ENCODE data around the gene CORO2A.

The CORO2A gene

DNA sequence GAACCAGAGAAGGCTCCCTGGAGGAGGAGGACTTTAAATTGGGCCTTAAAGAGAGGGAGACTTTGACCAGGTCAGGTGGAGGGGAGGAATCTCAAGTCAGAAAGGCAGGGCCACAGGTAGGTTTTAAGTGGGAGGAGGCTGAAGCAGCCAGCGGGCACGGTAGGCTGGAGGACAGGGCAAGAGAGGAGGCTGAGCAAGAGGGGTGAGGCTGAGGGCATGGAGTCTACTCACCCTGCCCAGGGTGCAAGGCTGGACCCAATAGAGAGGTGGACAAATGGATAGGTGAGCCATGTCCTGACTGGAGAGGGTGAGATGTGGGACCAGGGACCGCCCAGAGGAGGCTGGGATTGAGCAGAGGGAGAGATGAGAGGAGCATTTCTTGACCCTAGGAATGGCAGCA is 47.8 kb downstream of the CORO2A start:
- no peak overlapping the region for H3K4me3 ChIP-seq (ENCODE audit: low read depth, low read length)
- TF ChIP-seq, protein P1, sequence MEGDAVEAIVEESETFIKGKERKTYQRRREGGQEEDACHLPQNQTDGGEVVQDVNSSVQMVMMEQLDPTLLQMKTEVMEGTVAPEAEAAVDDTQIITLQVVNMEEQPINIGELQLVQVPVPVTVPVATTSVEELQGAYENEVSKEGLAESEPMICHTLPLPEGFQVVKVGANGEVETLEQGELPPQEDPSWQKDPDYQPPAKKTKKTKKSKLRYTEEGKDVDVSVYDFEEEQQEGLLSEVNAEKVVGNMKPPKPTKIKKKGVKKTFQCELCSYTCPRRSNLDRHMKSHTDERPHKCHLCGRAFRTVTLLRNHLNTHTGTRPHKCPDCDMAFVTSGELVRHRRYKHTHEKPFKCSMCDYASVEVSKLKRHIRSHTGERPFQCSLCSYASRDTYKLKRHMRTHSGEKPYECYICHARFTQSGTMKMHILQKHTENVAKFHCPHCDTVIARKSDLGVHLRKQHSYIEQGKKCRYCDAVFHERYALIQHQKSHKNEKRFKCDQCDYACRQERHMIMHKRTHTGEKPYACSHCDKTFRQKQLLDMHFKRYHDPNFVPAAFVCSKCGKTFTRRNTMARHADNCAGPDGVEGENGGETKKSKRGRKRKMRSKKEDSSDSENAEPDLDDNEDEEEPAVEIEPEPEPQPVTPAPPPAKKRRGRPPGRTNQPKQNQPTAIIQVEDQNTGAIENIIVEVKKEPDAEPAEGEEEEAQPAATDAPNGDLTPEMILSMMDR (IDR thresholded peaks at IDR 0.05; ENCODE audit: low read depth, low read length) = no peak
- in situ Hi-C loops (cut with HindIII; ENCODE audit: low sequenced_read_pairs) = no loop called here
- no peak for DNase-seq (ENCODE audit: low read depth, low spot score)

DNA sequence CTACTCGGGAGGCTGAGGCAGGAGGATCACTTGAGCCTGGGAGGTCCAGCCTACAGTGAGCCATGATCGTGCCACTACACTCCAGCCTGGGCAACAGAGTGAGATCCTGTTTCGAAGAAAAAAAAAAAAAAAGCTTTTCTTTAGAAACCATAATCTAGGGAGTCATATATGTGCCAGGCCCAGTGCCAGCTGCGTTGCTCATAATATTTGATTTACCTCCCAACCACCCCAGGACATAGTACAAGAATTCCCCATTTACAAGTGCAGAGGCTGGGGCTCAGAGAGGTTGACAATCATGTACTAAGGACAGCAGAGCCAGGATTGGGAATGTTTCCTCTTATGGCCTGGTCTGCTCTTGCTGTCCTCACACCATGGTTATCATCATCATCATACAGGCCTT is 48.4 kb downstream of the CORO2A start:
- H3K4me3 ChIP-seq (ENCODE audit: low read depth, low read length) = no peak overlapping the region
- in situ Hi-C loops (cut with HindIII; ENCODE audit: low sequenced_read_pairs) = no loop called here
- DNase-seq (ENCODE audit: low read depth, low spot score) = no peak
- TF ChIP-seq, protein P1 (IDR thresholded peaks at IDR 0.05; ENCODE audit: low read depth, low read length) = no peak

DNA sequence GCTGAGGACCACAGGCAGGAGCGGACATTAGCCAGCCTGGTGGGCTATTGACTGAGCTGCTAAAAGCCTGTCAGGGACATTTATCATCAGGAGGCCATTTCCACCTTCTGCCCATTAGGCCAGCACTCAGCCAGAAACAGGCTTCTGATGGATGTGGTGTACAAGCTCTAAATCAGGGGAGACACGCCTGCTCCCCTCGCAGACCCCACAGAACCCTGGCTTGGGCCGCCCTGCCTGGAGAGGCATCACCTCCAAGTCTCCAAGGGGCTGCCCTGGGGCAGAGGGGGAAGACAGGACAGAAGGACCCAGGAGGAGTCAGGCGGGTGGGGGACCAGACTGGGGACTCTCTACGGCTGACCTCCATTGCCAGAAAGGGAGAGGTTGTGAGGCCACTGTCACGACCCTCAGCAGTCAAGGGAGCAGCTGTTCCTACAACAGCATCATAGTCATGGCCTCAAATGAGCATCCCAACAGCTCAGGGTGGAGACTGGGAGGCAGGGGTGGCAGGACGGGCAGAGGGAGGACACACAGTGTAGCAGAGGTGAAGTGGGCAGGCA is 49.4 kb downstream of the CORO2A start:
- in situ Hi-C loops (cut with HindIII; ENCODE audit: low sequenced_read_pairs) = no loop called here

DNA sequence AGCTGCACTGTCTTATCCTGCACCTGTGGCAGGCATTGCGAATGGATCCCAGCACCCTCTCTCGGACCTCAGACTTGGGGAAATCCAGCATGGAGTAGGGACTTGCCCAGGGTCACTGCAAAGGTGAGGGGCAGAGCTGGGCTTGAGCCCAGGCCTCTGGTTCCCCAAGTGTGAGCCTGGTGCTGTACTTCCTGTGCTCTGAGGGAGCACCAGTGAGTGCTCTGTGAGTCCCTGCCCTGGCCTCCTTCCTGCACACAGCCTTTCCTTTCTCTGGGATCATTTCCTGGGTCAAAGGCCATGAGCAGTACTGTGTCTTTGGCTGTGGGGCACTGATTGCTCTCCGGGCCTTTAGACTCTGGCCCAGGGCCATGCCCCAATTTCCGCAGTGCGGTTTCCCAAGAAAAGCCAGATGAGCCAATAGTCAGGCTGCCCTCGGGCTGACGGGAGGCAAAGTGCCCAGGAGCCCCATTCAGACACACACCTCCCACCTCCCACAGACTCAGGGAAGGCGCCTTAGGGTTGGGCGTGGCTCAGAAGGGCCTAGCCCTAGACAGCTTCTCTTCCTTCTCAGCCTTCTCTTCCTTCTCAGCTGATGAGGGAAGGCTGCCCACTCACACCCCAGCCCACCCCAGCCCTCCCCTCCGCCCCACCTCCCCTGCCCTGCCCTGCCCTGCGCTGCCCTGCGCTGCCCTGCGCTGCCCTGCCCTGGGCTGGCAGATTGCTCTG is 50.1 kb downstream of the CORO2A start:
- in situ Hi-C loops (cut with HindIII; ENCODE audit: low sequenced_read_pairs) = no loop called here
- no peak overlapping the region for H3K4me3 ChIP-seq (ENCODE audit: low read depth, low read length)
- TF ChIP-seq, protein P1 (IDR thresholded peaks at IDR 0.05; ENCODE audit: low read depth, low read length) = no peak
- DNase-seq (ENCODE audit: low read depth, low spot score) = no peak

More for the DNA sequence above, 49.4 kb downstream of the CORO2A start:
- TF ChIP-seq, protein P1 (IDR thresholded peaks at IDR 0.05; ENCODE audit: low read depth, low read length) = no peak
- DNase-seq (ENCODE audit: low read depth, low spot score) = no peak
- no peak overlapping the region for H3K4me3 ChIP-seq (ENCODE audit: low read depth, low read length)

DNA sequence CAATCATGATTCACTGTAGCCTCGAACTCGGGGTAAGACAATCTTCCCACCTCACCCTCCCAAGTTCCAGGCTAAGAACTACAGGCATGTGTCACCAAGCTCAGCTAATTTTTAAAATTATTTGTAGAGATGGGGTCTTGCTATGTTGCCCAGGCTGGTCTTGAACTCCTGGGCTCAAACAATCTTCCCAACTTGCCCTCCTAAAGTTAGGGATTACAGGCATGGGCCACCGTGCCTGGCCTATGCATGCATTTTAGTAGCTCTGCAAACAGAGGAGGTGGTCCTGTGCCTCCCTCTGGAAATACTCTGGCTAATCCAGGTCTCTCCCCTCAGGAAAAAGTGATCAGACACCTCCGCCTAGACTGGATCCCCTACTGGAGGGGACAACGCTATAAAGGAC is 51.9 kb downstream of the CORO2A start:
- in situ Hi-C loops (cut with HindIII; ENCODE audit: low sequenced_read_pairs) = no loop called here
- TF ChIP-seq, protein P1 (IDR thresholded peaks at IDR 0.05; ENCODE audit: low read depth, low read length) = no peak

DNA sequence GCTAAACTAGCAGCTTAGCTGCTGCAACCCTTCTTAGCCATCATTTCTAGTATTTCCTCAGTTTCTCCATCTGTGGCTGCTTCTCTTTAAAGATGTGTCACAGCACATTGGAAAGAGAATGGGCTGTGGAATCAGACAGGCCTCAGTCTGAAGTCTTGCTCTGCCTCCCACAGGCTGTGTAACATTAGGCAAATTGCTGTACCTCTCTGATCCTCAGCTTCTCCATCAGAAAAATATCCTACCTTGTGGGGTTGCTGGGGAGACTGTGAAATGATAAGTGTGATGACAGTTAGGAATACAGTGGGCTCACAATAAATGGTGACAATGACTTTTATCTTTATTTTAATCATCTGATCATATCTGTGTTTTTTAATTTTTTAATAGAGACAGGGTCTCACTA is 55.9 kb downstream of the CORO2A start:
- H3K4me3 ChIP-seq (ENCODE audit: low read depth, low read length) = no peak overlapping the region
- no peak for DNase-seq (ENCODE audit: low read depth, low spot score)
- in situ Hi-C loops (cut with HindIII; ENCODE audit: low sequenced_read_pairs) = no loop called here
- TF ChIP-seq, protein P1 (IDR thresholded peaks at IDR 0.05; ENCODE audit: low read depth, low read length) = no peak

More for the DNA sequence above, 51.9 kb downstream of the CORO2A start:
- DNase-seq (ENCODE audit: low read depth, low spot score) = no peak
- no peak overlapping the region for H3K4me3 ChIP-seq (ENCODE audit: low read depth, low read length)

Measured in astrocyte of the spinal cord (primary cell).